ENCODE data around the gene C2orf72.
"Not testable (repeated sequence)": the region's sequence is repeated elsewhere in the genome, so short reads cannot be mapped to it uniquely, and the experiment has no call there.

Gene C2orf72

DNA sequence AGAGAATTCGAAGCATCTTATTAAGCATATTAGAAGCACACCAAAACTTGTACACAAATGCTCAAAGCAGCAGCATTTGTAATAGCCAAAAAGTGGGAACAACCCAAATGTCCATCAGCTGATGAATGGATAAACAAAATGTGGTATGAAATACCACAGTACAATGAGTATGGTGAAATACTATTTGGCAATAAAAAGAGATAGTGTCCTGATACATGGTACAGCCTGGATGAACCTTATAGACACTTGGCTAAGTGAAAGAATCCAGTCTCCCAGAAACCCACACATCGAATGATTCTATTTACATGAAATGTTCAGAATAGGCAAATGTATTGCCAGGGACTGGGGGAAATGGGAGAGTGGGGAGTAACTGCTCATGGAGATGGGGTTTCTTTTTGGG lies 38.4 kb upstream of the C2orf72 start:
- TF ChIP-seq, protein P1, sequence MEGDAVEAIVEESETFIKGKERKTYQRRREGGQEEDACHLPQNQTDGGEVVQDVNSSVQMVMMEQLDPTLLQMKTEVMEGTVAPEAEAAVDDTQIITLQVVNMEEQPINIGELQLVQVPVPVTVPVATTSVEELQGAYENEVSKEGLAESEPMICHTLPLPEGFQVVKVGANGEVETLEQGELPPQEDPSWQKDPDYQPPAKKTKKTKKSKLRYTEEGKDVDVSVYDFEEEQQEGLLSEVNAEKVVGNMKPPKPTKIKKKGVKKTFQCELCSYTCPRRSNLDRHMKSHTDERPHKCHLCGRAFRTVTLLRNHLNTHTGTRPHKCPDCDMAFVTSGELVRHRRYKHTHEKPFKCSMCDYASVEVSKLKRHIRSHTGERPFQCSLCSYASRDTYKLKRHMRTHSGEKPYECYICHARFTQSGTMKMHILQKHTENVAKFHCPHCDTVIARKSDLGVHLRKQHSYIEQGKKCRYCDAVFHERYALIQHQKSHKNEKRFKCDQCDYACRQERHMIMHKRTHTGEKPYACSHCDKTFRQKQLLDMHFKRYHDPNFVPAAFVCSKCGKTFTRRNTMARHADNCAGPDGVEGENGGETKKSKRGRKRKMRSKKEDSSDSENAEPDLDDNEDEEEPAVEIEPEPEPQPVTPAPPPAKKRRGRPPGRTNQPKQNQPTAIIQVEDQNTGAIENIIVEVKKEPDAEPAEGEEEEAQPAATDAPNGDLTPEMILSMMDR (IDR thresholded peaks at IDR 0.05; ENCODE audit: control insufficient read depth, extremely low read depth, insufficient read depth), result no peak
- H3K4me3 ChIP-seq (ENCODE audit: low read depth, low read length), result no peak overlapping the region
- DNase-seq (ENCODE audit: low read depth), result no peak

- TF ChIP-seq, protein P1 (IDR thresholded peaks at IDR 0.05; ENCODE audit: control insufficient read depth, extremely low read depth, insufficient read depth), result peak; percentile 11; the same call in 1 of the 2 replicates
Measured at GRCh38 chr2:230999477-230999876, 37.8 kb upstream of the C2orf72 start.

GRCh38 chr2:231000211-231000904 lies 37.0 kb upstream of the C2orf72 start:
- no peak for DNase-seq (ENCODE audit: low read depth)
- no peak overlapping the region for H3K4me3 ChIP-seq (ENCODE audit: low read depth, low read length)
- TF ChIP-seq, protein P1 (IDR thresholded peaks at IDR 0.05; ENCODE audit: control insufficient read depth, extremely low read depth, insufficient read depth), result no peak

More at GRCh38 chr2:230999477-230999876, 37.8 kb upstream of the C2orf72 start:
- DNase-seq (ENCODE audit: low read depth), result no peak
- no peak overlapping the region for H3K4me3 ChIP-seq (ENCODE audit: low read depth, low read length)

DNA sequence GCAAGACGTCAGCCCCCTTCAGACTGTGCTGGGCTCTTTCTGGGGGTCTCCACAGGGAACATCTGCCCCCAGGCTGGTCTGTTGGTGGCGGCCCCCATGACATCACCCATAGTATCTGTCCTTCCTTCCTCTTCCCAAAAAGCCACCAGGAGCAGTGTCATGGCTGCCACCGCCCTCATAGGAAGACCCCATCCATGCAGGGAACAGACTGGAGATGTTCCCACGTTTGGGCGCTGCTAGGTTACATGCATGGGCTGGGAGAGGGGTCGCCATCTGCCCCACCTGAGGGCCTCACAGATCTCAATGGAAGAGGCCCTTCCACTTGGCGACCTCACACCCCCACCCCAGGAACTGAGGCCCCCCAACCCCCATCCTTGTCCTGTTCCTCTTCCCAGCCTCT lies 36.3 kb upstream of the C2orf72 start:
- no peak overlapping the region for H3K4me3 ChIP-seq (ENCODE audit: low read depth, low read length)
- DNase-seq (ENCODE audit: low read depth), result no peak
- TF ChIP-seq, protein P1 (IDR thresholded peaks at IDR 0.05; ENCODE audit: control insufficient read depth, extremely low read depth, insufficient read depth), result no peak

DNA sequence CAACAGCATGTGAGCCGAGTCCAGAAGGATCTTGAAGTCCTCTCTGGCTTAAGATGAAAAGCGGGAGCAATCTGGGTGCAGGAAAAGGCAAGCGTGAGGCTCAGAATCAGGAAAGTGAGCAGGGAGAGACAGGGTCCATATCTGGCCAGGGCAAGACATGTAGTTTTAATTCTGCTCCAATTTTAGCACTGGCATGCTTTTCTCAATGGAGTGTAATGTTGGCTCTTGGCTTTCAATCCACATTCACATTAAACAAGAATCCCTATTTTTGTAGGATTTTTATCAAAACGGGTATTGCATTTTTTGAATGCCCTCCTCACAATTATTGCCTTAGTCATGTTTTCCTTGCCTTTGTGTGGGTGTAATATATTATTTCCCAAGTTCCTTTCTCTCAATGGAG lies 35.4 kb upstream of the C2orf72 start:
- TF ChIP-seq, protein P1 (IDR thresholded peaks at IDR 0.05; ENCODE audit: control insufficient read depth, extremely low read depth, insufficient read depth), result no peak
- H3K4me3 ChIP-seq (ENCODE audit: low read depth, low read length), result no peak overlapping the region
- no peak for DNase-seq (ENCODE audit: low read depth)

GRCh38 chr2:231002641-231003040 lies 34.7 kb upstream of the C2orf72 start:
- TF ChIP-seq, protein P1 (IDR thresholded peaks at IDR 0.05; ENCODE audit: control insufficient read depth, extremely low read depth, insufficient read depth), result no peak
- DNase-seq (ENCODE audit: low read depth), result no peak
- no peak overlapping the region for H3K4me3 ChIP-seq (ENCODE audit: low read depth, low read length)

GRCh38 chr2:231003186-231003585 lies 34.1 kb upstream of the C2orf72 start:
- H3K4me3 ChIP-seq (ENCODE audit: low read depth, low read length), result no peak overlapping the region
- TF ChIP-seq, protein P1 (IDR thresholded peaks at IDR 0.05; ENCODE audit: control insufficient read depth, extremely low read depth, insufficient read depth), result no peak
- no peak for DNase-seq (ENCODE audit: low read depth)

DNA sequence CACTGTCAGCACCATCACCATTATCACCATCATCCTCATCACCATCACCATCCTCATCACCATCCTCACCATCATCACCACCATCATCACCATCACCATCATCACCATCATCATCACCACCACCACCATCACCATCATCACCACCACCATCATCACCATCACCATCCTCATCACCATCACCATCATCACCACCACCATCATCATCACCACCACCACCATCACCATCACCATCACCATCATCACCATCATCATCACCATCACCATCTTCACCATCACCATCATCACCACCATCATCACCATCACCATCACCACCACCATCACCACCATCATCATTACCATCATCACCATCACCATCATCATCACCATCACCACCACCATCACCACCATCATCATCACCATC lies 32.4 kb upstream of the C2orf72 start:
- not testable (repeated sequence) for DNase-seq (ENCODE audit: low read depth); H3K4me3 ChIP-seq (ENCODE audit: low read depth, low read length)

All from LNCaP clone FGC (cell line).